H1 (cell line): ENCODE measurements around the gene E2F1.

Experiments
- CHD2 ChIP-seq: IDR thresholded peaks from 2 replicates; pipeline ENCODE4 v1.6.1; 2012; ENCODE audit warnings: low read length, improper control_type of control experiment
- EZH2 ChIP-seq: fragments of 200-600 bp; sonication (generic); IDR thresholded peaks from 2 replicates; pipeline ENCODE4 v1.7.1; 2012; ENCODE audit warnings: low read depth, mild to moderate bottlenecking, moderate library complexity, low read length, inconsistent platforms; ENCODE audit not compliant: severe bottlenecking
- FOSL1 ChIP-seq: IDR thresholded peaks from 2 replicates; pipeline ENCODE4 v1.6.1; 2011; ENCODE audit warnings: mild to moderate bottlenecking, low read depth, low read length, moderate library complexity; ENCODE audit not compliant: insufficient read depth
- GABPA ChIP-seq: IDR thresholded peaks from 2 replicates; pipeline ENCODE4 v1.6.1; 2011; ENCODE audit warnings: mild to moderate bottlenecking, low read length, moderate library complexity, borderline replicate concordance; ENCODE audit not compliant: insufficient read depth
- POLR2A ChIP-seq, 2 experiments: IDR thresholded peaks; 1 replicate in 1 of 2; 2 replicates in 1 of 2; pipeline ENCODE4 v1.6.1; 2011; ENCODE audit warnings: low read depth in 2 of 2, low read length in 2 of 2, mild to moderate bottlenecking in 2 of 2; ENCODE audit errors: control extremely low read depth in 1 of 2
- POLR2AphosphoS5 ChIP-seq: IDR thresholded peaks from 2 replicates; pipeline ENCODE4 v1.6.1; 2011; ENCODE audit warnings: low read depth, low read length
- POU5F1 ChIP-seq: IDR thresholded peaks from 2 replicates; pipeline ENCODE4 v1.6.1; 2011; ENCODE audit warnings: low read depth, mild to moderate bottlenecking, low read length, moderate library complexity
- RNF2 ChIP-seq: fragments of 200-900, 300-1000 bp; sonication (generic); IDR thresholded peaks from 2 replicates; pipeline ENCODE4 v1.7.1; 2016; ENCODE audit warnings: borderline replicate concordance, low read depth, mild to moderate bottlenecking, antibody characterized with exemption, low read length; ENCODE audit not compliant: poor library complexity, severe bottlenecking; ENCODE audit errors: missing control alignments
- RXRA ChIP-seq: IDR thresholded peaks from 2 replicates; pipeline ENCODE4 v1.6.1; 2011; ENCODE audit warnings: low read depth, mild to moderate bottlenecking, low read length, moderate library complexity; ENCODE audit not compliant: insufficient read depth
- SP1 ChIP-seq: IDR thresholded peaks from 2 replicates; pipeline ENCODE4 v1.6.1; 2011; ENCODE audit warnings: low read depth, low read length
- TAF1 ChIP-seq: IDR thresholded peaks from 2 replicates; pipeline ENCODE4 v1.6.1; 2011; ENCODE audit warnings: mild to moderate bottlenecking, low read depth, low read length
- ZNF274 ChIP-seq: IDR thresholded peaks from 2 replicates; pipeline ENCODE4 v1.7.0; 2012; ENCODE audit warnings: low read length, borderline replicate concordance; ENCODE audit errors: extremely low read depth
- TF ChIP-seq, protein P1 (sequence below), 3 experiments: IDR thresholded peaks; 1 replicate in 2 of 3; 2 replicates in 1 of 3; pipeline versions ENCODE4 v1.5.1 to v1.6.1; 2011; ENCODE audit warnings: low read length in 3 of 3, mild to moderate bottlenecking in 3 of 3, inconsistent platforms in 2 of 3, low read depth in 1 of 3, moderate library complexity in 1 of 3; ENCODE audit not compliant: insufficient read depth in 1 of 3; ENCODE audit errors: control extremely low read depth in 1 of 3

DNA sequence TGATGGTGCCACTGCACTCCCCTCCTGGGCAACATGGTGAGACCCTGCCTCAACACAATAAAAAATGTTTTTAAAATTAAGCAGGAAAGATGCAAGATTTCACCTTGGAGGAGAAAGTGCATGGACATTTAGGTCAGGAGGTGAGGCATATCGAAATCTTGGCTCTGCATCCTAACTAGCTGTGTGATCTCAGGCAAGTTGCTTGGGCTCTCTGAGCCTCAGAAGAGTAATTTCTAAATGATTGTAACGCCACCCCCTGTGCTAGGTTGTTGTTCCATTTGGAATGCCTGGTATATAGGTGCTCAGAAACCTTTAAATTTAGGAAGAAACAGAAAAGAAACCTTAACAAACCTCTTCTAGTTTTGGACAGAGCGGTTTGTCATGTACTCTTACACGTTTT lies 60.0 kb downstream of the E2F1 start:
- TF ChIP-seq EZH2 (no peak), RNF2 (no peak), POLR2AphosphoS5 (no peak), SP1 (no peak), ZNF274 (no peak), RXRA (no peak), POLR2A (IDR thresholded peaks at IDR 0.05; ENCODE audit: control extremely low read depth in 1 of 2, low read depth in 2 of 2, low read length in 2 of 2) (no peak), TAF1 (no peak), GABPA (no peak), CHD2 (no peak), FOSL1 (no peak), POU5F1 (no peak)
- TF ChIP-seq, protein P1, sequence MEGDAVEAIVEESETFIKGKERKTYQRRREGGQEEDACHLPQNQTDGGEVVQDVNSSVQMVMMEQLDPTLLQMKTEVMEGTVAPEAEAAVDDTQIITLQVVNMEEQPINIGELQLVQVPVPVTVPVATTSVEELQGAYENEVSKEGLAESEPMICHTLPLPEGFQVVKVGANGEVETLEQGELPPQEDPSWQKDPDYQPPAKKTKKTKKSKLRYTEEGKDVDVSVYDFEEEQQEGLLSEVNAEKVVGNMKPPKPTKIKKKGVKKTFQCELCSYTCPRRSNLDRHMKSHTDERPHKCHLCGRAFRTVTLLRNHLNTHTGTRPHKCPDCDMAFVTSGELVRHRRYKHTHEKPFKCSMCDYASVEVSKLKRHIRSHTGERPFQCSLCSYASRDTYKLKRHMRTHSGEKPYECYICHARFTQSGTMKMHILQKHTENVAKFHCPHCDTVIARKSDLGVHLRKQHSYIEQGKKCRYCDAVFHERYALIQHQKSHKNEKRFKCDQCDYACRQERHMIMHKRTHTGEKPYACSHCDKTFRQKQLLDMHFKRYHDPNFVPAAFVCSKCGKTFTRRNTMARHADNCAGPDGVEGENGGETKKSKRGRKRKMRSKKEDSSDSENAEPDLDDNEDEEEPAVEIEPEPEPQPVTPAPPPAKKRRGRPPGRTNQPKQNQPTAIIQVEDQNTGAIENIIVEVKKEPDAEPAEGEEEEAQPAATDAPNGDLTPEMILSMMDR (IDR thresholded peaks at IDR 0.05; ENCODE audit: control extremely low read depth in 1 of 3, insufficient read depth in 1 of 3, low read depth in 1 of 3, low read length in 3 of 3) = no peak
